Activated T-helper 2 cell treated with anti-CD3 and anti-CD28 coated beads, Interferon-gamma antibody, Interleukin-2, Interleukin-4, amounts not matched to agents 10 μg/mL and 5 μg/mL and 100 μg/mL, durations not matched to agents 14 hours and 24 hours and 36 hours (primary cell): Measurements from ENCODE around the gene TSHZ3. TPM values are rescaled to one million over a fixed set of nuclear protein-coding genes. Genes with fewer than 3 reads are reported as not detected.

ENCODE experiments used
- DNase-seq: peaks from one replicate; pipeline ENCODE4 v3.0.0; 2021; ENCODE audit warnings: low spot score
- H3K27ac Mint-ChIP-seq: one replicate; pipeline ENCODE4 v1.8.0; 2021; ENCODE audit warnings: mixed read lengths
- H3K27me3 Mint-ChIP-seq: one replicate; pipeline ENCODE4 v1.8.0; 2021; ENCODE audit warnings: low read depth, mixed read lengths
- H3K36me3 Mint-ChIP-seq: one replicate; pipeline ENCODE4 v1.8.0; 2021; ENCODE audit warnings: low read depth, mixed read lengths
- H3K4me1 Mint-ChIP-seq: one replicate; pipeline ENCODE4 v1.8.0; 2021; ENCODE audit warnings: low read depth, mixed read lengths
- H3K4me3 Mint-ChIP-seq: one replicate; pipeline ENCODE4 v1.8.0; 2021; ENCODE audit warnings: low read depth, mild to moderate bottlenecking, moderate library complexity, mixed read lengths
- H3K9me3 Mint-ChIP-seq: one replicate; pipeline ENCODE4 v1.8.0; 2021; ENCODE audit warnings: mixed read lengths
- intact Hi-C: fragments of 100-400 bp; cut with micrococcal nuclease; formaldehyde crosslinking; loops from one replicate; pipeline ENCODE4 v1.15.1; 2023
- total RNA-seq: library from RNA; stranded (reverse); gene quantifications from 2 replicates; pipeline ENCODE4 v1.2.3, GENCODE V29; 2022

TSHZ3 gene
- total RNA-seq, 1 donor from 2014 or later, result 0.66 TPM

DNA sequence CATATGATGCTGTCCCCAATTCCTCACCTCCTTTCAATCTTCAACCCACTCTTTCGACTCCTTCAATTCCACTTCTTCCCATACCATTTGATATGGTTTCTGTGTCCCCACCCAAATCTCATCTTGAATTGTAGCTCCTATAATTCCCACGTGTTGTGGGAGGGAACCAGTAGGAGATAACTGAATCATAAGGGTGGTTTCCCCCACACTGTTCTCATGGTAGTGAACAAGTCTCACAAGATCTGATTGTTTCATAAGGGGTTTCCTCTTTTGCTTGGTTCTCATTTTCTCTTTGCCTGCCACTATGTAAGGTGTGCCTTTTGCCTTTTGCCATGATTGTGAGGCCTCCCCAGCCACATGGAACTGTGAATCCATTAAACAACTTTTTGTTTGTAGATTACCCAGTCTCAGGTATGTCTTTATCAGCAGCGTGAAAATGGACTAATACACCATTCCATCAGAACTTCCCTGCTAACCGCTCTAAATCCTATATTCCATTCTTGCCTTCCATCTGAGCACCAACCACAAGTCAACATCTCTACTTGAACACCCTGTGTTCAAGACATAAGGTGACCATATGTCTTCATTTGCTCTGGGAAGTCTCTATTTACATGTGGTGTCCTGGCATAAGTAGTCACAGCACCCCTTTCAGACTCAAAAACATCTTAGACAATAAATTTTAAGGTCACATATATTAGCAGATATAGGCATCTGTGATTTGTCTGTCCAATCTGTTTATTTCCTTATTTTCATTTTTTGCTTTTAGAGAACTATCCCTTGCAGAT is 122.9 kb downstream of the TSHZ3 start:
- peaks cover 7% of the 10 kb centered on the region for H3K4me1 Mint-ChIP-seq
- H3K36me3 Mint-ChIP-seq, result no peaks in the 10 kb centered on the region
- intact Hi-C loops, result no loop called here
- no peak overlapping the region for H3K4me3 Mint-ChIP-seq
- H3K9me3 Mint-ChIP-seq, result peaks cover 12% of the 10 kb centered on the region
- no peak overlapping the region for H3K27ac Mint-ChIP-seq
- DNase-seq, result no peak
- peaks cover 9% of the 10 kb centered on the region for H3K27me3 Mint-ChIP-seq
